Parathyroid adenoma (tissue), 2 donors: ENCODE data around the gene ADGRD1.

Experiments used
- H2AFZ ChIP-seq: fragments of 300-600 bp; sonication (generic); one replicate; pipeline ENCODE4 v1.7.0; 2017; ENCODE audit warnings: antibody characterized with exemption, mild to moderate bottlenecking
- H3K27ac ChIP-seq: fragments of 300-600 bp; sonication (generic); one replicate; pipeline ENCODE4 v1.7.0; 2017
- H3K27me3 ChIP-seq: fragments of 300-600 bp; sonication (generic); one replicate; pipeline ENCODE4 v1.7.0; 2017; ENCODE audit warnings: low read length; ENCODE audit not compliant: control insufficient read depth, insufficient read depth
- H3K36me3 ChIP-seq: fragments of 300-600 bp; sonication (generic); one replicate; pipeline ENCODE4 v1.7.0; 2017; ENCODE audit warnings: low read length; ENCODE audit not compliant: control insufficient read depth, insufficient read depth
- H3K4me1 ChIP-seq: fragments of 300-600 bp; sonication (generic); one replicate; pipeline ENCODE4 v1.7.0; 2017; ENCODE audit warnings: control low read depth
- H3K4me2 ChIP-seq: fragments of 300-600 bp; sonication (generic); one replicate; pipeline ENCODE4 v1.7.0; 2017; ENCODE audit warnings: low read length
- H3K4me3 ChIP-seq: fragments of 300-600 bp; sonication (generic); one replicate; pipeline ENCODE4 v1.7.0; 2017; ENCODE audit warnings: low read depth, low read length
- H3K79me2 ChIP-seq: fragments of 300-600 bp; sonication (generic); one replicate; pipeline ENCODE4 v1.7.0; 2017; ENCODE audit warnings: control low read depth
- H3K9ac ChIP-seq: fragments of 300-600 bp; sonication (generic); one replicate; pipeline ENCODE4 v1.7.0; 2017; ENCODE audit warnings: mild to moderate bottlenecking
- H3K9me3 ChIP-seq: fragments of 300-600 bp; sonication (generic); one replicate; pipeline ENCODE4 v1.7.0; 2017; ENCODE audit warnings: low read length; ENCODE audit not compliant: control insufficient read depth
- CTCF ChIP-seq: fragments of 300-600 bp; sonication (generic); IDR thresholded peaks from one replicate; pipeline ENCODE4 v1.7.0; 2017; ENCODE audit warnings: antibody characterized with exemption, mild to moderate bottlenecking
- donor health status: primary hyperparathyroidism.

Gene ADGRD1

DNA sequence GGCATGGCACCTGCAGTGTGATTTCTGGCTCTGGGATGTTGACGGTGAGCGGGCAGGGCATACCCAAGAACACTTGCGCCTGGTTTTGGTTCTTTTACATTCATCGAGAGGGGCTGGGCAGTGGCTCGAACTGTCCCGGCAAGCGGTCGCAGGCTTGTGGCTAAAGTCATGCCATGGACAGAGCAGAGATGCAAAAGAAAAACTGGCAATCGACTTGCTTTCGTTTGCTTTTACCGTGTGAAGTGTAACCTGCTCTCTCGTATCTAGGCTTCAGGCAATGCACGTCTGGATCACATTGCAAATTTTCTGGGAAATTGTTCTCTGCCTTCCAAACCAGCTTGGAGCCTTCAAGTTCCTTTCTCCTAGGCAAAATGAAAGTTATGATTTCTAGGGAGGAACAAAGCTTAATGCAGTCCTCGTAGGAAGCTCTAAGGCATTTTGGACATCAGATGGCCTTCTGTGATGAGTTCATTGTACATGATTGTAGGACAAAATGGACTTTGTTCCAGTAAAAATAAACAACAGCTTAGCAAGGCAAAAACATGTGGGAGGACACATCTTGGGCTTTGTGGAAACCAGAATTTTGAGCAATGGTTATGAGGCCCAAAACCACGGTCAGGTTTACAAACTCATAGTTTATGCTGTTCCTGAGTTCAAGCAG lies 18.3 kb downstream of the ADGRD1 start:
- Histone ChIP-seq H3K27ac (no peak overlapping the region), H3K36me3 (no peaks in the 10 kb centered on the region), H3K9me3 (no peaks in the 10 kb centered on the region), H3K79me2 (no peaks in the 10 kb centered on the region), H3K4me2 (no peak overlapping the region), H2AFZ (no peak overlapping the region), H3K4me1 (no peaks in the 10 kb centered on the region), H3K27me3 (no peaks in the 10 kb centered on the region), H3K9ac (no peak overlapping the region), H3K4me3 (no peak overlapping the region)
- no peak for TF ChIP-seq CTCF

DNA sequence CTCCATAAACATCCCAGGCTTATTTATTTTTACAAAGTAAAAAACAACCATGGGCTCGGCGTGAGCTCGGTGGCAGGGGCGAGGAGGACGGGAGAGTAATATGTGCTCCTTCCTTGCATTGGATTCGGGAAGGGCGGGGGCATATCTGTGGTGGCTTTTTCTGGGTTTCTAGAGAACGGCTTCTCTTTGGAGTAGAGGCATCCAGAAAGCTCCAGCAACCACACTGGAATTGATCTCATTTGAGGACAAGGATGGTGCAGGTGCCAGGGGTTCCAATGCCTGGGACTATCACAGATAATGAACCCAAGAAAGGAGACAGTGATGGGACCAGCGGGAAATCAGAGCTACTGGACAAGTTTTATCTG lies 18.9 kb downstream of the ADGRD1 start:
- Histone ChIP-seq H3K4me1 (no peaks in the 10 kb centered on the region), H3K4me2 (no peak overlapping the region), H3K9me3 (no peaks in the 10 kb centered on the region), H2AFZ (no peak overlapping the region), H3K79me2 (no peaks in the 10 kb centered on the region), H3K4me3 (no peak overlapping the region), H3K9ac (no peak overlapping the region), H3K36me3 (no peaks in the 10 kb centered on the region), H3K27ac (no peak overlapping the region), H3K27me3 (no peaks in the 10 kb centered on the region)
- TF ChIP-seq CTCF = no peak

- H3K4me1 ChIP-seq = no peaks in the 10 kb centered on the region
- no peak for TF ChIP-seq CTCF
Observed at GRCh38 chr12:130973109-130973508, 19.4 kb downstream of the ADGRD1 start.

DNA sequence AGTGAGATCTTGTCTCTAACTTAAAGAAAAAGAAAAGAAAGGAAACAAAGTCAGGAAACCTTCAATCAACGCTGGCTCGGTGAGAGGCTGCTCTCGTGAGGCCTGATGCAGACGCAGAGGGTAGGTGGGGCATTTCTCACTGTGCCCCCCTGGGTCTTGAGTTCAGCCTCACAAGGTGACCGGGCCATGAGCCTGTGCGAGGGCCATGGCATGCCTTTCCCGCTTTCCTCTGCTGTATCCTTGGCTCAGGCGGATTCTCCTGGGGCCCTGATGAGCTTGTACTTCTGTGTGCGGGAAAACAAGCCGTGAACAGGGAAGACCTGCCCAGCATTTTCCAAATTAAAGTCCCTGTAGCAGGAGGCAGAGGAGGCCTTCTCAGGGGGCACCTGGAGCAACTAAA lies 20.2 kb downstream of the ADGRD1 start:
- H3K9me3 ChIP-seq = no peaks in the 10 kb centered on the region
- no peak overlapping the region for H3K4me2 ChIP-seq
- no peaks in the 10 kb centered on the region for H3K79me2 ChIP-seq
- no peak overlapping the region for H2AFZ ChIP-seq
- H3K9ac ChIP-seq = no peak overlapping the region
- H3K4me3 ChIP-seq = no peak overlapping the region
- no peaks in the 10 kb centered on the region for H3K4me1 ChIP-seq
- H3K27ac ChIP-seq = no peak overlapping the region
- no peak for TF ChIP-seq CTCF
- H3K36me3 ChIP-seq = no peaks in the 10 kb centered on the region
- no peaks in the 10 kb centered on the region for H3K27me3 ChIP-seq

More at GRCh38 chr12:130973109-130973508, 19.4 kb downstream of the ADGRD1 start:
- Histone ChIP-seq H3K36me3 (no peaks in the 10 kb centered on the region), H3K9me3 (no peaks in the 10 kb centered on the region), H3K79me2 (no peaks in the 10 kb centered on the region), H3K4me2 (no peak overlapping the region), H3K27ac (no peak overlapping the region), H2AFZ (no peak overlapping the region), H3K27me3 (no peaks in the 10 kb centered on the region), H3K4me3 (no peak overlapping the region), H3K9ac (no peak overlapping the region)

DNA sequence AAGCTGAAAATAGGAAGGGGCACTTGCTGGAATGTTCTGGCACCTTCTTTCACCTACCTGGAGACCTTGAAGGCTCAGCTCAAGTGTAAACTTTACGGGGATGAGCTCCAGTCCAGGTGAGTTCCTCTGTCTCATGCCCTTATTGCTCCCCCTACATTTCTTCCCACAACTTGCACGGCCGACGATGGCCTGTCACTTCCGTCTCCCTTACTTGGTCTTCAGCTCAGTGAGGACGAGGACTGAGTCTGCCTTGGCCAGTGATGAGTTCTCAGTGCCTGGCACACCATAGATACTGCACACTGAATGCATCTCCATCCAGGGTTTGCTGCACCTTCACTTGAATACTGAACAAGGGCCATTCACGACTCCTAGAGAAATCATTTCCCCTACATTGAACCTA lies 21.4 kb downstream of the ADGRD1 start:
- Histone ChIP-seq H3K27me3 (no peaks in the 10 kb centered on the region), H3K4me2 (no peak overlapping the region), H3K4me1 (no peaks in the 10 kb centered on the region), H3K9ac (no peak overlapping the region), H3K36me3 (no peaks in the 10 kb centered on the region), H3K4me3 (no peak overlapping the region), H3K9me3 (no peaks in the 10 kb centered on the region), H3K27ac (no peak overlapping the region), H3K79me2 (no peaks in the 10 kb centered on the region), H2AFZ (no peak overlapping the region)
- TF ChIP-seq CTCF = no peak
